HG02763 (cell line): ENCODE data around the gene CBR1.
A peak's percentile ranks its signal among the peaks of the same experiment; 100 is the strongest.

Source experiments
- ATAC-seq: cut with Tn5 transposase; IDR thresholded peaks from one replicate; pipeline ENCODE4 v1.9.1; 2021; ENCODE audit warnings: mild to moderate bottlenecking, moderate library complexity; ENCODE audit not compliant: unreplicated experiment

CBR1 gene

DNA sequence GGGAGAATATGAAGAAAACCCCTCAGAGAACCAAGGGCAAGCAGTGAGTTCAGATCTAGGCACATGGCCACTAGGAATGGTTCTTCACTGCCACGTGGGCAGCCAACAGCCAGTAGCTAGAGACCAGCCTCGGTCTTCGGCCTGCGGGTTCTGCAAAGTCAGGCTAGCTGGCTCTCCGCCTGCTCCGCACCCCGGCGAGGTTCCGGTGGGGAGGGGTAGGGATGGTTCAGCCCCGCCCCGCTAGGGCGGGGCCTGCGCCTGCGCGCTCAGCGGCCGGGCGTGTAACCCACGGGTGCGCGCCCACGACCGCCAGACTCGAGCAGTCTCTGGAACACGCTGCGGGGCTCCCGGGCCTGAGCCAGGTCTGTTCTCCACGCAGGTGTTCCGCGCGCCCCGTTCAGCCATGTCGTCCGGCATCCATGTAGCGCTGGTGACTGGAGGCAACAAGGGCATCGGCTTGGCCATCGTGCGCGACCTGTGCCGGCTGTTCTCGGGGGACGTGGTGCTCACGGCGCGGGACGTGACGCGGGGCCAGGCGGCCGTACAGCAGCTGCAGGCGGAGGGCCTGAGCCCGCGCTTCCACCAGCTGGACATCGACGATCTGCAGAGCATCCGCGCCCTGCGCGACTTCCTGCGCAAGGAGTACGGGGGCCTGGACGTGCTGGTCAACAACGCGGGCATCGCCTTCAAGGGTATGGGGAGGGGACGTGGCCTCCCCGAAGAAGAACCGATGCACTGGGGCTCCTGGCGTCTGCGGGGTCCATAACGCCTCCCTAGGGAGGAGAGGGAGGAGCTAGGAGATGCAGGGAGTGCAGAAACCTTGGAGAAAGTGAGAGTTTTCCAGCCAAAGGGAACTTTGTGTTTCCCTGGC lies at the start of gene CBR1:
Gene CBR1, plus strand, starts transcription at position 312 of the 871 bp plus-strand sequence. Its CDS starts 92 bp downstream, at position 404.
- peak; percentile 80 for ATAC-seq

DNA sequence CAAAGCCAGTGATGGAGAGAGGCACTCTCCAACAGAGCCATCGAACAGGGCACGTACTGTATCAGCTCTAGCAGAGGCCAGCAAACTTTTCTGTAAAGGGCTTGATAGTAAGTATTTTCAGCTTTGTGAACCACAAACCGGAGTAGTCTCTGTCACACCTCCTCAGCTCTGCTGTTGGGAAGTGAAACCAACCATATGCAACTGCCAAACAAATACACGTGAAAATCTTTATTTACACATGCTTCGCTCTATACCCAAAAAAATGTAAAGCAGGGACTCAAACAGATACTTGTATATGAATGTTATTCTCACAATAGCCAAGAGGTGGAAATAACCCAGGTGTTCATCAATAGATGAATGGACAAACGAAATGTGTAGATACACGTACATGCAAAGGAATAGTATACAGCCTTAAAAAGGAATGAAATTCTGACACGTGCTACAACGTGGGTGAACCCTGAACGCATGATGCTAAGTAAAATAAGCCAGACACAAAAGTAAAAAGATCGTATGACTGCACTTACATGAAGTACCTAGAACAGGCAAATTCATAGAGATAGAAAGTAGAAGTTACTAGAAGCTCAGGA lies 48.5 kb upstream of the CBR1 start:
- peak; percentile 74 for ATAC-seq

DNA sequence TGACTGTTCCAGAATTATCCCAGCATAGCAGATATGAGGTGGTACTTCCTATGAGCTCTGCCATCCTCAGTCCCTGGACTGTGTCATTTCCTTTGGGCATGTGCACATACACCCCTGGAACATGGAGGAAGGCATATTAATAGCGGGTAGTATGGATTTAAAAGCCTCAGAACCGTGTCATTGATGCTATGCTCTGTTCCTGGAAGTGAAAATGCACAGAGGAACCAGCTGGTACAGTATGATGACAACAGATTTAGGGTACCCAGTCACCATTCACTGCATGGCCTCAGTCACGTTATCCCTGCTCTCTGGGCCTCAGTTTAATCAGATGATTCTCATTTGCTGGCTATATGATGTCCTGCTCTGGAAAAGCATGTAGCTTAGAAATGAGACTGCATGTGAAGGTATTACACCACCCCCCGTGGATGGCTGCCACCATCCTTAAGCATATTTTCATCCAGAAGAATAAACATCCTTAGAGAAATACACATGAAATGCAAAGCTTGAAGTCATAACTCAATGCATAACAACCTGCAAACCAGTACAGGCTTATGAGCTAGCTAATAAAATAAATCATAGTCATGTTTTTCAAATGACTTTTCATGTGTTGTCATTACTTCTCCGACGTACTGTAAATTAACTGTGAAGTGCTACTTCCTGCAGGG lies 47.3 kb upstream of the CBR1 start:
- ATAC-seq = no peak

DNA sequence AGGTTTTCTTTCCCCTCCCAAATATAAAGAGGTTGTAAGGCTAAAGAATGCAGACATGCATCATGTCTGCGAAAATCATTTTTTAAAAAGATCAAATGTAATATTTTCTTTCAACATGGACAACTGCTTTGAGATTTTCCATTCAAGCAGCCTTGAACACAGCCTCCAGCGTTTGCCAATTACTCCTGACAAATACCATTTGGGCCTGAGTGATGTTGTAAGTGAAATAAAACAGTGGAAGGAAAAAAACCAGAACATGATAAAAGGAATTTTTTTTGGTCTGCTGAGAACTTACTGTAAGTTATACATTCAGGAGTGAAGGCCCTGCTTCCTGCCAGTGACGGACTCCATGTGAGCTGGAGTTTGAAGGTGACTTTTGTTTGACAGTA lies 46.7 kb upstream of the CBR1 start:
- ATAC-seq = no peak

DNA sequence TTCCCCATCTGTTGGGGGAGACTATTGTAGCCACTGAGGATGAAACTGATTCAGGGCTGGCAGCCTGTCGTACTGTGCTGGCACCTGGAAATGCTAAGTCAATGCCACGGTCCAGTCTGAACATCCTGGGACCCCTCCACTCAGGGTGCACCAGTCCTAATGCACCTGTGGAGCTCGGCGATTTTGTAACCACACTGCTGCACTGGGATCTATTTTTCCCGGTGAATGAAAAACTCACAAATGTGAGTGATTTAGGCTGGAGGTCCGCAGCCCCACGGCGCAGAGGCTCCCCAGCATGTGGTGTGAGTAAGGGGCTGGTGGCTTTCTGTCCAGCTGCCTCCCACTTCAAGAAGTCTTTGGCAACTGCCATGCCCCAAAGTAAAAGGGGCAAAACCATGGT lies 45.0 kb upstream of the CBR1 start:
- no peak for ATAC-seq

DNA sequence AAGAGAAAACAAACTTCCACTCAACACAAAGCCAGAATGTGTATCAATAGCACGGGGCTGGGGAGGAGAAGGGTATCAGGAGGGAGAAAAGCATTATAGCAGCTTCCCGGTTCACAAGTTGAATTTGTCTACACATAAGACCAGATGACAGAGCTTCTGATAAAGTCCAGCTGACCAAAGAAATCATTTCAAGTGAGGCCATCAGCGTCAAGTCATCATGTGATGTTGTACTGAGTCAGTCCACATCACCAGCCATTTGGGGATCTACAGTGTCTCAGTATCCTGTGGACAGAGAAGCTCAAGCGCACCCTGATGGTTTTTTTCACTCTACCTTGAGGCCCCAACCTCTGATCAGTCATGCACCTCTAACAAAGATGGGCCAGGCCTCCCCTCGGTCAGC lies 42.5 kb upstream of the CBR1 start:
- no peak for ATAC-seq

DNA sequence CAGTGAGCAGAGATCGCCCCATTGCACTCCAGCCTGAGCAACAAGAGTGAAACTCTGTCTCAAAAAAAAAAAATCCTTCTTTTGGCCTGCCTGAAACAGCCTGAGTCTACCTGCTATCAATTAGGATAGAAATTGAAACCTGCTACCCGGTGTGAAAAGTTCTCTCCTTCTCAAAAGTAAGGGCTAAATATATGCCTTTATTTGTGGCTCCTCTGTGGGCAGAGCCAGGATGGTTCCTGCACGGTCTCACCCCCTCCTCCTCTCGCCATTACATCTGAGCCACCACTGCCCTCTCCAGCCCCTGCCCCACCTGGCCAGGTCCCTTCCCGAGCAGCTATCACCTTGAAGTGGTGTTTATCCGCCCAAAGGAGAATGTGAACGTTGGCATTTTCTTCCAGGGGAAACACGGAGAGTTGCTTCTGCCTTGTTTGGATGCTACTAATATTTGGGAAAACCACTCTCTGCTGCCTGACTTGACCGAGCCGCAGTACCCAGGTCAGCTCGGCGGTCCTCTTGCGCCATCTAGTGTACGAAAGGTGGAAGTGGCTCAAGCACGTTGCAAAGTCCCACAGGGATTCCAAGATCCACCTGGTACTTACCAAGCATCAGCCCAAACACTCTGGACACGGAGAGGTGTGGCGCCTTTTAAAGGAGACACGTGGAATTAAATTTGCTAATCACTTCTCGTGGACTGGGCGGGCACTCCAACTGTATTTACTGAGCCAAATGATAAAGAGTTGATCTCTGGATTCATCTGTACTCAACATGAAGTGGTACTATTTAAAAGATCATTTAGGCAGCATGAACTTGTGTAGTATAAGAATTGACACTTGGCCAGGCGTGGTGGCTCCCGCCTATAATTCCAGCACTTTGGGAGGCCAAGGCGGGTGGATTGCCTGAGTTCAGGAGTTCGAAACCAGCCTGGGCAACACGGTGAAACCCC lies 41.4 kb upstream of the CBR1 start:
- ATAC-seq = peak; percentile 56

DNA sequence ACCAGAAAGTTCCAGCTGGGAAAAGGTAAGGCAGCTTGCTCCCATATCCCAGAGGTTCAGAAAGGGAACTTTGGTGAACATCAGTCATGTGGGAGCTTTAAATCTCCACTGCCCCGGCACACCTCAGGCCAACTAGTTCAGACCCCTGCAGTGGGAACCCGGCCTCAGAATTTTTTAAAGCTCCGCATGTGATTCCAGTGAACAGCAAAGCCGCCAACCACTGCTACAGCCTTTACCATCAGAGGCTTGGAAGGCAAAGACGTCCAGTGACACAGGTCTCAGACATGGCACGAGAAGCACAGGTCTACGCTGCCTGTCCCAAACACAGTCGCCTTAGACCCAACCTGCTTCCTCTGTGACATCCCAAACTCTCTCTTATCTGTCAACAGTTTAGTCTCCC lies 40.5 kb upstream of the CBR1 start:
- ATAC-seq = no peak

DNA sequence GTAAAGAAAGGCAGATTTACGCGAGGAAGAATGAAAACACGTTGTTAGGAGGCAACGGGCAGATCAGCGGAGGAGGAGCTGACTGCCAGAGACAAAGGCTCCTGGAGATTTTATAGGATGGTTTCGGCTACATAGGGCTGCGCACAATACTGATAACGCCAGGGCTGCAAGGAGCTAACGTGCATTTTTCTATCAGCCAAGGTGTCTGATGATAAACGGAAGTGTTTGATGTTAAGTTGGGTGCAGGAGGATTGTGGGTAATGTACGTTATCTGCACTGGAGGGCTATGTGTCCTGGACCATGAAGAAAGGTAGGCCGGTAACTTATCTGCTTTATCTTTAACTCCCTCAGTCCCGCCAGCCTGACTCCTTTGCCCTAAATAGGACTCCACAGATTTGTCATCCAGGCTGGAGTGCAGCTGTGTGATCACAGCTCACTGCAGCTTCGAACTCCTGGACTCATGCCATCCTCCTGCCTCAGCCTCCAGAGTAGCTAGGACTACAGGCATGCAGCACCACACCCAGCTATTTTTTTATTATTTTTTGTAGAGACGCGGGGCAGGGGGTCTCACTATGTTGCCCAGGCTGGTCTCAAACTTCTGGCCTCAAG lies 39.1 kb upstream of the CBR1 start:
- no peak for ATAC-seq

DNA sequence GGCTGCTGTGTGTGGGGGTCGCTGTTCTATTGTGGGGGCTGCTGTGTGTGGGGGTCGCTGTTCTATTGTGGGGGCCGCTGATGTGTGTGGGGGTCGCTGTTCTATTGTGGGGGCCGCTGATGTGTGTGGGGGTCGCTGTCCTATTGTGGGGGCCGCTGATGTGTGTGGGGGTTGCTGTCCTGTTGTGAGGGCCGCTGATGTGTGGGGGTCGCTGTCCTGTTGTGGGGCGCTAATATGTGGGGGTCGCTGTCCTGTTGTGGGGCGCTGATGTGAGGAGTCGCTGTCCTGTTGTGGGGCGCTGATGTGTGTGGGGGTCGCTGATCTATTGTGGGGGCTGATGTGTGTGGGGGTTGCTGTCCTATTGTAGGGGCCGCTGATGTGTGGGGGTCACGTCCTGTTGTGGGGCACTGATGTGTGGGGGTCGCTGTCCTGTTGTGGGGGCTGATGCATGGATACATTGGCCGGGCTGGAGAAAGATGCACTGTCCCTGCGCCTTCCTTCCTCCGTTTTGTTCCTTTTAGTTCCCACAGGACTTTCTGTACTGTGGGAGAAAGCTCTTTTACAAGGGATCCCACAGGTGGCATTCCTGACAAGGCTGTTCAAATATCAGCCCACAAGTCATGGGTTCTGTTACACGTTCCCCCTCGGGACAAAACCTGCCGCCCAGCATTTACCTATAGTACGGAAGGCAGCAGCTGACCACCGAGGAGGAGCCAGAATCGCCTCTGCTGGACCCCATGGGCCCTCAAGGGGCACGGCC lies 37.0 kb upstream of the CBR1 start:
- ATAC-seq = no peak

DNA sequence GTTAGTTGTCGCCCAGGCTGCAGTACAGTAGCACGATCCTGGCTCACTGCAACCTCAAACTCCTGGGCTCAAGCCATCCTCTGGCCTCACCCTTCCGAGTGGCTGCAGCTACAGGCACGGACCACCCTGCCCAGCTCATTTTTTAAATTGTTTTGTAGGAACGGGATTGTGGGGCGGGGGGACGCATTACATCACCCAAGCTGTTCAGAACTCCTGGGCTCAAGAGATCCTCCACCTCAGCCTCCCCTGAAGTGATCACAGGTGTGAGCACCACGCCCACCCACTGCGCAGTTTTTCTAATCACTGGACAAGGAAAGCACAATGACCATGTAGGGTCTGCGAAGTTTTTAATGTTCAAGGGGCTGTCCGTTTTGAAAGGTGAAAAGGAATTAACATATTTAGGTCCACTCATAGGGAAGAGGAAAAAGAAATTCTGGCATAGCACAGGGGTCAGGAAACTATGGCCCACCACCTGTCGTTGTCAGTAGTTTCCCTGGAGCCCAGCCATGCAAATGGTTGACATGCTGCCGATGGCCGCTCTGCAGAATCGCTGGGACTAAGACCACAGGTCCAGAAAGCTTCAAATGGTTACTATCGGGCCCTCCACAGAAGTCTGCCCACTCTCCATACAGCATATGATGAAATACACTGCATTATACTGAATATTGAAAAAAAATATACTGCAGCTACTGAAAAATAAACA lies 35.5 kb upstream of the CBR1 start:
- no peak for ATAC-seq

DNA sequence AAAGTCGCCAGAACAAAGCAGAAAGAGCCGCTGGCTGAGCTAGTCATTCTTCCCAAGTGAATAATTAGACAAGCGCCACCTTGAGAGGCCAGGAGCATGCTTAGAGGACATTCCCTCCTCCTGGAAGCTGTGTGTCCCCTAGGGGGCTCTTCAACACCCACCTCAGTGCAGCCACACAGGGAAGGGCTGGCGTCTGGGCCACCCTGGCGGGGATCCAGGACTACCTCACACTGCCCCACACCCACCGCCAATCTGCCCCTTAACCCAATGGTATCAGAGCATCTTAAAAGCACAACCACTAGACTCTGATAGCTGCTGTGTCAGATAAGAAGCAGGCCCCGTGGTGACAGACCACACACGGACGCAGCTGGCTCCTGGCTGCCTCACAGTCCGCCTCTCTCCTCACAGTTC lies 34.4 kb upstream of the CBR1 start:
- ATAC-seq = no peak

DNA sequence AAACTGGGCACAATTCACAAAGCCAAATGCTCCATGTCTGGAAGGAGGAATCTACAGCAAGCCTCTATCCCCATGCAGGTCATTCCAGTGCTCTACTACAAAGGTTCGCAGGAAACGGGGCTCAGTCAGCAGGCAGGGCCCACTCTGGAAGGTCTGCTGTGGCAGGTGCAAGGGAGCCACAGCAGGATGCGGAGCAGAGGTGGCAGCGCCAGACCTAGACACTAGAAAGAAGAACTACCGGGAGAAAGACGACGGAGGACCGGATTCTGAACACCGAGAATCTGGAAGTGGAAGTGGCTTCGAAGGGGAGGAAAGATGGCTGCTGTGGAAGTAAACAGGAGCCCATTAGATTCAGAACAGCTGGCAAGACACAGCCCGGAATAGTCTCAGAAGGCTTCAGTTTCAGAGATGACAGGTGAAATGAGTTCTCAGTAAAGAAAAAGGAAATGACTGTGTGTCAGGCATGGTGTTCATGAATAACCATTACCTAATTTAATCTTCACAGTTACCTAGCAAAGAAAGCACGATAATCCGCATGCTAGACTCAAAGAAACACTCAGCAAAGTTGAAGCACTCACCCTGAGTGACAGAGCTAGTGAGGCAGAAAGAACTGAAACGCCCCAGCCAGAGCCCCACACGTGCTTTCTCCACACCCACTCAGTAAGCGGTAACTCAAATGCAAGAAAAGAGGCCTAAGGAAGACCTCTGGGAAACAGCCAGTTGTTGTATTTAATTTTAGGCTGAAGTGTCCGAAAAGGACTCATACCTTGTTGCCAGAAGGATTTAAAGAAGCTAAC lies 30.9 kb upstream of the CBR1 start:
- no peak for ATAC-seq

DNA sequence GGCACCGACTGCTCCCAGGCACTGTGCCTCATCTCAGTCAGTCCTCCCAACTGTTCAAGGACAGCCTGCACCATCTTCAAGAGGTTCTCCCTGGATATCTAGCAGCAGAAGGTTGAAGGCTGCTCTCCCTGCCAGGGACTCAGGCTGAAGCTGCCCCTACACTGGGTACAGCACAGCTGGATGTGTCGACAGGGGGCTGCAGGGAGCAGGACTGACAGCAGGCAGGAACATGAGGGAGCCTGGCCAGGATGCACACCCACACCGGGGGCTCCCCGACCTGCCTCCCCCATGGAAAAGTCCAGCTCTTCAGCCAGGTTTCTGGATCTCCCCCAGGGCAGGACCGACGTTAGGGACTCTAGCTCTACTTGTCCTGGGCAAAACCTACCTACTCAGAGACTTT lies 30.0 kb upstream of the CBR1 start:
- no peak for ATAC-seq

DNA sequence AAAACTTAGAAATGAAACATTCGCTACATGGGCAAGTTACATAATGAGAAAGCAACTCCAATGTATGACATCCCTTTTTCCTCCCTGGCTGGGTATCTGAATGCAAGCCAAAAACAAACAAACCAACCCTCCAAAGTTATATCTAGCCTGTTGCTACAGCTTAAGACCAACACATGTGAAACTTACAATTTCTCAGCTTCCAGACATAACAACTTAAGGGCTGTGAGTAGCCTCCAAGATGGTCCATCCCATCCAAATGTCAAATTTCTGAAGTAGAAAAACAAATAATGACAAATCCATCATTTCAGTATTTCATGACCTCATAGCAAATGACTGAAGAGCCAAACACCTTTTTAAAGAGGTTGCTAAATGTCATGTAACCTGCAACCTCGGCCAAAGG lies 29.4 kb upstream of the CBR1 start:
- ATAC-seq = no peak

DNA sequence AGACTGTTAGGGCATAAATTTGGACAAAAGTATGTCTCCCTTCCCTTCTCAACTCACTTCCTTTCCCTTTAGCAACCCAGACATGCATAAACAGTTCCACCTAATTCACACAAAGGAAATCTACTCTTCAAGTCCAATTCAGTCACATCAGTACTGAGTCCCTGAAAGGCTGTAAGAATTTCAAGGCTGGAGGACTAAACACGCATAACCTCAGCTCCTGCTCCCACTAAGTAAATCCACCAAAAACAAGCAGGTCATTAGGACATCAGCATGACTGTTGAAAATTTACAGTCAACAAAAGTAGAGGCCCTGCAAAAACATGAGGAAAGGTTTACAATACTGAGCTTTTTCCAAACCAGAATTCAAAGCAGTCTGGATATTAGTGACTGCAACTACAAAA lies 27.9 kb upstream of the CBR1 start:
- ATAC-seq = no peak

DNA sequence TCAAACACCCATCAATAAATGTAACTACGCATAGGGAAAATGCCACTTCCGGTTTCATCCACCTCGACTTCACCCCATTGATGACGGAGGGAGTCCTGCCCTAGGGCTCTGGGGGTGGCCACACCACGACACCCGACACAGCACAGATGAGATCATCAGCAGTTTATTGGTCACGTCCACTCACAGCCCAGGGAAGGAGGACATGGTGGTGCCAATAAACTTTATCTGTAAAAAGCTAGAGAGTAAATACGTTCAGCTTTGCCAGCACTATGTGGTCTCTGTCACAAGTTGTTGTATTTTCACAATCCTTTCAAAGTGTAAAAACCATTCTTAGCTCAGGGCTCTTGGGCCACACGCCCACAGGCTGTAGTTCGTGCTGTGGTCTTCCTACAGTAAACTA lies 25.8 kb upstream of the CBR1 start:
- no peak for ATAC-seq

DNA sequence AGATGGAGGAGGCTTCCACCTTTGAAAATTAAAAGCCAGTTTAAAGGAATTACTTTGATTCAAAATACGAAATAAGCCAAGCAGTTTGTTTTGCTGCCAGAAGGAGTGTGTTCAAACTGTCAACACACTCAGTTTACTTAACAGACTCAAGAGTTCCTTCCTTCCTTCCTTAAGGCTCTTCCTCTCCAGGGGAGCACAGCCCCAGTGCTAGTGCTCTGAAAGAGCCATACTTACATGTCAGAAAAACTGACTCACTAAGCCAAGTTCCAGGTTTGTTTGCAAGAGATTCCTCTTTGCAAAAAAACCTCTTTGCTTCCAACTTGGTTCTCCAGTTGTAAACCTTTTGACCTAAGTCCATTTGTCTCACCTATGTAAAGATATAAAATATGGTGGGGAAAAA lies 23.8 kb upstream of the CBR1 start:
- no peak for ATAC-seq
